Astrocyte of the cerebellum (primary cell): ENCODE measurements around the gene AFAP1.

Experiments used
- DNase-seq: peaks from one replicate; pipeline ENCODE4 v3.0.0-alpha.2; 2011; ENCODE audit warnings: low read depth
- H3K4me3 ChIP-seq: 2 replicates; pipeline ENCODE4 v1.5.1; 2011; ENCODE audit warnings: mild to moderate bottlenecking, low read depth, low read length, moderate library complexity
- in situ Hi-C: cut with HindIII; loops from 2 replicates; pipeline ENCODE4 v1.10.0; 2017; ENCODE audit warnings: low sequenced_read_pairs
- TF ChIP-seq, protein P1 (sequence below): IDR thresholded peaks from 2 replicates; pipeline ENCODE4 v1.5.1; 2012; ENCODE audit warnings: low read length, low read depth, moderate library complexity, mild to moderate bottlenecking; ENCODE audit errors: missing control alignments

AFAP1 gene

DNA sequence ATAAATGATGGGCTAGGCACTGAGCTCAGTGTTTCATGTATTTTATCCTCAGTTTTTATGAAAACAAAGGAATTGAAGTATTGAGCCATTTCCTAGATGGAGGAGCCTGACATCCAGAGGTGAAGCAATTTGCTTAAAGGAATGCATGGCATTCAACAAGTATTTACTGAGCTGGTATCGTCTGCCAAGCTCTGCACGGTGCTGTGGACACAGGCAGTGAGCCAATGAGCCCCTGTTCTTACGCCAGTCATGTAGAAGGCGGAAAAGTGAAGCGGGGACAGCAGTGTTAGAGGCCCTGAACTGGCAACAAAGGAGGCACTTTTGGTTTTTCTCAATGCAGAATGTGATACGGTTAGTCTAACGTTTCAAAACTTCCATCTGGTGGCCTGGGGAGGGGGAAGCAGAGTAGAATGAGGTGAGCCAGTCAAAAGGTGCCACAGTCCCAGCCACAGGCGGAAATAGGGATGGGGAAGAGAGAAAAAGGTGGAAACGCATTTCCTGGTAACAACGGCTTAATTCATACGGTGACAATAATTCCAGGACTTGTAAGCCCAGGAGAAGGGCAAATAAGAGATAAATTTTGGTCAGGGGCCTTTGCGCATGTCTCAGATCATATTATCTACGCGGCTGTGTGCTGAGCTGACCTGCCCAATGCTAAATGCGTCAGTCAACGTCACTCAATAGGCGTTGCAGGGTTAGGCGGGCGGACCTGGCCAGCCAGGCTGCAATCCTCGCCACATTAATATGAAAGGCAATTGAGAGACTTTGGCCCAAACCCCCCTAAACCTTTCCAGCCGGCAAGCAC is 133.9 kb downstream of the AFAP1 start:
- TF ChIP-seq, protein P1, sequence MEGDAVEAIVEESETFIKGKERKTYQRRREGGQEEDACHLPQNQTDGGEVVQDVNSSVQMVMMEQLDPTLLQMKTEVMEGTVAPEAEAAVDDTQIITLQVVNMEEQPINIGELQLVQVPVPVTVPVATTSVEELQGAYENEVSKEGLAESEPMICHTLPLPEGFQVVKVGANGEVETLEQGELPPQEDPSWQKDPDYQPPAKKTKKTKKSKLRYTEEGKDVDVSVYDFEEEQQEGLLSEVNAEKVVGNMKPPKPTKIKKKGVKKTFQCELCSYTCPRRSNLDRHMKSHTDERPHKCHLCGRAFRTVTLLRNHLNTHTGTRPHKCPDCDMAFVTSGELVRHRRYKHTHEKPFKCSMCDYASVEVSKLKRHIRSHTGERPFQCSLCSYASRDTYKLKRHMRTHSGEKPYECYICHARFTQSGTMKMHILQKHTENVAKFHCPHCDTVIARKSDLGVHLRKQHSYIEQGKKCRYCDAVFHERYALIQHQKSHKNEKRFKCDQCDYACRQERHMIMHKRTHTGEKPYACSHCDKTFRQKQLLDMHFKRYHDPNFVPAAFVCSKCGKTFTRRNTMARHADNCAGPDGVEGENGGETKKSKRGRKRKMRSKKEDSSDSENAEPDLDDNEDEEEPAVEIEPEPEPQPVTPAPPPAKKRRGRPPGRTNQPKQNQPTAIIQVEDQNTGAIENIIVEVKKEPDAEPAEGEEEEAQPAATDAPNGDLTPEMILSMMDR = no peak
- H3K4me3 ChIP-seq = no peak overlapping the region
- in situ Hi-C loops = no loop called here
- DNase-seq = peak; percentile 94

DNA sequence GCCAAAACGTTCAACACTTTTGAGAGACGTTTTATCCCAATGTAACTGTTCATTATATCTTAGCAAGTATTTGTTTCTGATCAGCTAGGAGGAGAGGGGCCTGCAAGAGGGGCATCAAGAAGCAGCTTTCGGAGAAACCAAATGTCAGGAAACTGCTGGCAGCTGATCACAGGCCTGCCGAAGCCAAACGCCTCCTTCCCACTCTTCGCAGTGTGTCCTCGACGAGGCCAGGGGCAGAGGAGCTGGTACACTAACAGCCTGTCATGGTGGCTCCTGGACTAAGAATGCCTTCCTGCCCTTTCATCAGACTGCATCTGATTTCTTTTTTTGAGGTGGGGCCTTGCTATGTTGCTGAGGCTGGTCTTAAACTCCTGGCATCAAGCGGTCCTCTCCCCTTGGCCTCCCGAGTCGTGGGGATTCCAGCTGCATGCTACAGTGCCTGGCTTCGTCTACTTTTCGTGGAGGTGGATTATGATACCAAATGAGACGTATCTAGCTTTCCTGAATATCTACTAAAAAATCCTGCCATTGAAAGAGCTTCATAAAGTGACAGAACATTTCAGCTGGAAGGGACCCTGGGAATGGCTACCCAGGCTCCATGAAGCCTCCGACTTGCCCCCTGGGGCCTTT is 134.8 kb downstream of the AFAP1 start:
- no peak overlapping the region for H3K4me3 ChIP-seq
- in situ Hi-C loops = loop anchor here (5.0 kb wide), 1 partner anchor 53 kb away; no protein-coding TSS in a partner anchor
- TF ChIP-seq, protein P1 = no peak
- DNase-seq = no peak

- H3K4me3 ChIP-seq = no peak overlapping the region
- TF ChIP-seq, protein P1 = peak; percentile 98
- in situ Hi-C loops = loop anchor here (5.0 kb wide), 1 partner anchor 52 kb away; no protein-coding TSS in a partner anchor
- DNase-seq = peak; percentile 62
These were observed 135.5 kb downstream of the AFAP1 start for GRCh38 chr4:7803992-7804755.

DNA sequence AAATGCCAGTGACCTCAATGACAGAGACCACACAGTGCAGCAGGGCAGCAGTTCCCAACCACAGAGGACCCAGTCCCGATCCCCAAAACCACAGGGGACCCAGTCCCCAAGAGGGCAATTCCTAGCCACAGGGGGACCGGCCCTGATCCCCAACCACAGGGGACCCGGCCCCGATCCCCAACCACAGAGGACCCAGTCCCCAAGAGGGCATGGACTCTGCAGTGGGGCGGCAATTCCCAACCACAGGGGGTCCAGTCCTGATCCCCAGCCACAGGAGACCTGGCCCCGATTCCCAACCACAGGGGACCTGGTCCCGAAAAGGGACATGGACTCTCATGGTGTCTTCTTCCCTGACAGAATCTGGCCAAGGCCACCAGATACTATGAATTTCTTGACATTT is 136.3 kb downstream of the AFAP1 start:
- in situ Hi-C loops = loop anchor here (5.0 kb wide), 1 partner anchor 51 kb away; no protein-coding TSS in a partner anchor
- TF ChIP-seq, protein P1 = no peak
- H3K4me3 ChIP-seq = no peak overlapping the region
- no peak for DNase-seq

DNA sequence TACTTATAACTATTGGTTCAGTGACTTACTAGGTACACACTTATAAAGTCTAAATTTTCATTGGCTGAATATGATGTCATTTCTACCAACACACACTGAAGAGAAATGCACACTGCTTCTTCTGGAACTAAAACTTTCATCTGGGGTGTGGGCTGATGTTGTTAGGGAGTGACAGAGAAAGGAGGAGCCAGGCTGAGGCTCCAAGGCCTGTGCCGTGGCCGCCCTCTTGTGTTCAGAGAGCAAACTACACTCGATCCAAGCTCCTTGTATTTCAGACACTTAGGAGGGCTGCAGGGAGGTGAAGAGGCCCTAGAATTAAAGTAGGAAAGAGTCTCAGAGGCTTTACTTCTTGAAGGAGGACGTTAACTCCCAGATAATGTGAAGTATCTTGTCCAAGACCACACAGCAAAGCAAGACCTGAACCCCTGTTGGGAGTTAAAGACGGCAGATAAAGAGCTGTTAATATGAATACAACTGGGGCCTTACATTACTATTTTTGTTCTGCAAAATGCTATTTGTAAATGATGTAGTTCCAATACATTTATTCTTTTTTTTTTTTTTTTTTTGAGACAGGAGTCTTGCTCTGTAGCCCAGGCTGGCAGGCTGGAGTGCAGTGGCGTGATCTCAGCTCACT is 137.5 kb downstream of the AFAP1 start:
- H3K4me3 ChIP-seq = no peak overlapping the region
- DNase-seq = peak; percentile 72
- TF ChIP-seq, protein P1 = peak; percentile 92
- in situ Hi-C loops = loop anchor here (5.0 kb wide), 1 partner anchor 50 kb away; no protein-coding TSS in a partner anchor

- TF ChIP-seq, protein P1 = no peak
- in situ Hi-C loops = loop anchor here (5.0 kb wide), 1 partner anchor 49 kb away; no protein-coding TSS in a partner anchor
These were observed 138.0 kb downstream of the AFAP1 start for GRCh38 chr4:7801641-7802040.

More at GRCh38 chr4:7801641-7802040, 138.0 kb downstream of the AFAP1 start:
- DNase-seq = no peak
- no peak overlapping the region for H3K4me3 ChIP-seq
